NCI-H2196 (cell line): ENCODE results near the gene TMEM253.

ENCODE experiments used
- DNase-seq: peaks from one replicate; lab custom pipeline; 2025; ENCODE audit not compliant: unreplicated experiment; lab: John Stamatoyannopoulos, UW

The TMEM253 gene

DNA sequence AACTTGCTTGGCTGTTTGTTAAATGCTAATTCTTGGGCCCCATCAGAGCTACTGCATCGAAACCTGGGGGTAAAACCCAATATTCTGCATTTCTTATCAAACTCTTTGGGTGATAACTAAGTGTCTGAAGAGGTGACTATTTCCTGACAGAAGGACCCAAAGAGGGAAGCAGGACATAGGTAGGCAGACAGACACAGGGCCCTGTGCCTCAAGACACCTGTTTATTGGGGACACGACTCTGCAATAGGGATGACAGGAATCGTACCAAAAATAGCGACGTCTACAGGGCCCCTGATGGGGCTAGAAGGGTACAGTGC, 11.0 kb upstream of the TMEM253 start:
- DNase-seq, result no peak

DNA sequence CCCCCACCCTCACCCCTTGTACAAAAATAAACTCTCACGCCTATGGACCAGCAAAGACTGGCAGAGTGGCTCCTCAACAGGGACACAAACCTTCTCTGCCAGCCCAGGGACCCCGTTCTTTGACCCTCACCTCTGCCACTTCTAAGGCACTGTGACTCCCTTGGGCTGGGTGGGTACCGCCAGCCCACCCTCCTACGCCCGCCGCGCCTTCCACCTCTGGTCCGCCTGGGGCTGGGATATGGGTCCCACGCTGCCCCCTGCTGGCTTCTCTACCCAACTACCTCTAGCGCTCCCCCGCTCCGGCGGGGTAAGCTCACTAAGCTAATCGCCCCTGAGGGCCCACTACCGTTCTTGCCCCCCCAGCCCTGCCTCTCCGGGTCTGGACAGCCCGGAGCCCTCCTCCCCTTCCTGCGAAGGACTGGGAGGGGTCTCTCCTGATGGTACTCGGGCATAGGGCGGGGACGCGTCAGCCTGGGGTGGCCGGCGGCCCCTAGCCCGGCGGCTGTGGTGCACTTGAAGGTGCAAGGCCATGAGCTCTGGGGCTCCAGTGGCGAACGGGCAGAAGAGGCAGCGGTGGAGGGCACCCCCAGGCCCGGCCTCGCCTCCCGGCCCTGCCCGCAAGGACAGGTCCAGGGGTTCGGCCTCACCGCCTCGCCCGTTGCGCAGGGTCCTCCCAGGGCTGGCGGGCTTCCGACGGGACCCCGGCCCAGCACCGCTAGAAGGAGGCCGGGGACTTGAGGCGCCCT, 10.5 kb upstream of the TMEM253 start:
- DNase-seq, result no peak

DNA sequence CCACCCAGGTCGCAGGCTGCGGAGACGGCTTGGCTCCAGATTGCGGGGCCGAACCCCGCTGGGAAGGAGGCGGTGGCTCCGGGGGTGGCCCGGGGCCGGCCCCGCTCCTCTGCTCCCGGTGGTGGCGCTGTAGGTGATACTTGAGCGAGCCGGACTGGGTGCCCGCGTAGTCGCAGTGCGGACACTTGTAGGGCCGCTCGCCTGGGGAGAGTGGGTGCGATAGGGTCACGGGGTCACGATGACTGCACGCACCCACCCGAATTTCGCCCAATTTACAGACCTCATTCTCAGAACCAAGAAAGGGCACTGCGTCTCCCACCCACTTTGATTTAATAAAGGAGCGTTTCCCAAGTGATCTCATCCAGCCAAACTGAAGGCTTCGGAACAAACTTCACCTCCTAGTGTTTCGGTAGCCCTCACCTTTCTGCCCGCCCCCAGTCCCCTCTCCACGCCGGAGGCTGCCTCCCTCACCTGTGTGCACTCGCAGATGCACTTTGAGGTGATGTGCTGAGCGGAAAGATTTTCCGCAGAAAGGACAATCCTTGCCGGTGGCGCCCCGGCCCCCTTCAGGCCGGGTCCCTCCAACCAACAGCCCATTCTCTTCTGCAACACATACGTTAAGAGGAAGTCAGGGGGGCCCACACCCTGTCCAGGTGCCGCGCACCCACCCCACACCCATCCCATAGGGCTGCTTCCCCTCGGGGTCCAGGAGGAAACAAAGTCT, 9.8 kb upstream of the TMEM253 start:
- no peak for DNase-seq

DNA sequence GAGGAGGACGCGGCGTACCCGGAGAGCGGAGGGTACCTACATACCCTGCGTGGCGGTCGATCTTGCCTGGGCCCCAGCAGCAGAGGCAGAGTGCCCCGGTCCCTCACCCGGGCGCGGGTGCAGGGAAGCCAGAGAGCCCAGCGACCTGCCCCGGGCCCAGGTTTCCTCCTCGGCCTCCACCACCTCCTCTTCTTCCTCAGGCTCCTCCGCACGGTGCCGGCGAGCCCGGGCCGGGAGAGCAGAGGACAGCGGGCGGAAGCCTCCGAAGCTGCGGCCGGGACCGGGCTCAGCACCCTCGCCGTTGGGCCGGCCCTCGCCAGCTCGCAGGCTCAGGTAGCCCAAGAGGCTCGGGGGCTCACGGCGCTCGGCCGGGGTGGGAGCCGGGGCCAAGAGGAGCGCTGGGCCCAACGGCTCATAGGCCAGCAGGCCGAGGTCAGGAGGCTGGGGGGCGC, 9.0 kb upstream of the TMEM253 start:
- no peak for DNase-seq

DNA sequence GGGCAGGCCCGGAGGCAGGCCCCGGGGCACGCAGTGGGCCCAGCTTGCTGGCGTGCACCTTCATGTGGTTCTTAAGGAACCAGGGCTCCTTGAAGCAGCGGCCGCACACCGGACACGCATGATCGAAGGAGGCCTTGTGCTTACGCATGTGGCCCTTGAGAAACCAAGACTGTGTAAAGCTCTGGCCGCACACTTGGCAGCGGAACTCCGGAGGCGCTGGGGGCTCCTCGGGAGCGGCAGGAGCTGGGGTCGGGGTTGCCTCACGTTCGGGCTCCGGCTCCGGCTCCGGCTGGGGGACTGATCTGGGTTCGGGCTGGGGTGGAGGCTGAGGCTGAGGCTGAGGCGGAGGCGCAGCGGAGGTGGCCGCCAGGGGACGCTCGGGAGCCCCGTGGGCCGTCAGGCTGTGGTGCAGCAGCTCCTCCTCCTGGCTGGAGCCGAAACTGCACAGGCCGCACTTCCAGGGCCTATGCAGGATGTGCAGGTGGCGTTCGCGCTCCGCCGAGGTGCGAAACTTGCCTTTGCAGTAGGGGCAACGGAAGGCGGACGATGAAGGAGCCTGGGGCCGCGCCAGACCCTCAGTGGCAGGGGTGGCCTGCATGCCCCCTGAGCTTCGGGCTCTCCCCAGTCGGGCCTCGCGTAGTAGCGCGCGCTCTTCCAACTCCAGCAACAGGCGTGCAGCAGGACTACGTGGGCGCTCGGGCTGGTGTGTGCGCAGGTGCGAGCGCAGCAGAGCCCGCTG, 8.4 kb upstream of the TMEM253 start:
- peak; percentile 42 for DNase-seq

DNA sequence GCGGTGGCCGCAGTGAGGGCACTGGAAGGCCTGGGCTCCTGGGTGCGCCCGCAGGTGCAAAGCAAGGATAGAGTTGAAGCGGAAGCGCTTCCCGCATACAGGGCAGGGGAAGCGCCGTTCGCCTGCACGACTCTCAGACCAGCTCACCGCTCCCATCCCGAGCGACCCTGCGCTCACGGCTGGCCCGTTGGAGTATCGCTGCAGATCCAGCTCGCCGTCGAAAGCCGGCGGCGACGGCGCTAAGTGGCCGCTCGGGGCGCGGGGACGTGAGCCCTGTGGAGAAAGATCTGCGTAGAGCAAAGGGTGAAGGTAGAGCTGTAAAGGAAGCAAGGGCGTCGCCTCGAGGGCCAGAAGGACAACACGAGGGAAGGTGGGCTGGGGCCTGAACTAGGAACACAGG, 7.8 kb upstream of the TMEM253 start:
- DNase-seq, result no peak

DNA sequence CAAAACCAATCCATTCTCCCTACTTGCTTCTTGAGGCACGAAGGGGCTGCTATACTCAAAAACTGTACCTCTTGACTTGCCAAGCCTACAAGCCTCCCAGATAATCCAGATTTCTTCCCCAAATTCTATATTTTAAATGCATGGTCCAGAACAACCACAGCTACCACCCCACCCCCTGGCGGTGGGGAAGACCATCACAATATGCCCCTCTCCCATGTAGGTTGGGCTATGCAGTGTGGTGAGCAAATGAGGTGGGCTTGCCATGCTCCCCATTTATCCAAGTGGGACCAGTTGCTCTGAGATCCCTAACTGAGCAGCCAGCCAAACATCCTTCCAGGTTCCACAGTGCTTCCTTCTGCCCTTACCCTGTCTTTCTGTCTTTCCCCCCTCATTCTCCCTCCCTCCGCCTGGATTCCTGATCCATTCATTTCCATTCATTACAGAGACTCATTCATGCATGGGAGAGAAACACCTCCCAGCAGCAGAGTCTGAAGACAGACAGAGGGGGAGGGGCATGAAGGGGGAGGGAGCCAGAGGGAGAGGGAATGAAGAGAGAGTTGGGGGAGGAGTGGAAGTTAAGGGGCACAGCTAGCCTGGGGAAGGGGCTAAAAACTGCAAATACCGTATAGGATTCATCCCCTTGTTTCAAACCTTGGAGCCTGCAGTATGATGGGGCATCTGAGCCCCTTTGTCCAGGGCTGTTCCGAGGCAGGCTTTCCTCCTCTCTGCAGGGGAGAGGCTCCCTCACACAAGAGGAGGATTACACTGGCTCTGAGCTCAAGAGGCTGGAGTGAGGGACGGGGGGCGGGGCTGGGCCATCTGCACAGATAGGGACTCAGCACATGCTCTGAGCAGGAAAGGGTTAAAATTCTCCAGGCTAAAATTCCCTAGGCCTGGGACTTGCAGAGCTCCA, 6.8 kb upstream of the TMEM253 start:
- DNase-seq, result peak; percentile 56

DNA sequence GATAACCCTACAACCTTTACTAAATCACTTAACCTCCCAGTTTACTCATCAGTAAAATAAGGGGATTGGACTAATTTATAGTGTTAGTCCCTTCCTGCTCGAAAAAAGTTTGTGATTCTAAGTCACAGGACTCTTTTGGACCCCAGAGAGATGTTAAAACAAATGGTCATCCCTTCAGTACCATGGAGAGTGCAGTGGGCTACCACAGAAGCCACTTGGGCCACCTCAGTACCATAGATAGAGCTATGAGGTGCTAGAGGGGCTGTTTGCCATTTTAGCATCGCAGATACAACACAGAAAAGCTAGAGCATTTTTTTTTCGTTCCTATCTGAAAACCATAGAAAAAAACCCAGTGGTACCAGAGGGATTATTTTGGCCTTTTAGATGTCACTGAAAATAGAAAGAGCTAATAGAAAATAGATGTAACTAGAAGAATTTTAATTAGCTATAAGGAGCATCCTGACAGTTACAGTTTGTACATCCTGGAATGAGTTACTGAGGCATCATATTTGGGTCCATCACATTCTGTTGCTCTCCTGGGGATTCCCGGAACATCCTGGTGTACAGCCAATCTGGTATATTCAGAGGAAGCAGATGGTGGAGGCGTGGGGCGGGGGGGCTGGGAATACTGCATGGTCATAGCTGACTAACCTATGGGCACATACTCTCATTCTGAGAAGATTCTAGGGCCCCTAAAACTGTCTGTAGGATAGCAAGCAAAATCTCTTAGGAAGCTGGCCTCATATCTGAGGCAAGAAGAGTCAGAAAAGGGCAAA, 5.2 kb upstream of the TMEM253 start:
- no peak for DNase-seq

DNA sequence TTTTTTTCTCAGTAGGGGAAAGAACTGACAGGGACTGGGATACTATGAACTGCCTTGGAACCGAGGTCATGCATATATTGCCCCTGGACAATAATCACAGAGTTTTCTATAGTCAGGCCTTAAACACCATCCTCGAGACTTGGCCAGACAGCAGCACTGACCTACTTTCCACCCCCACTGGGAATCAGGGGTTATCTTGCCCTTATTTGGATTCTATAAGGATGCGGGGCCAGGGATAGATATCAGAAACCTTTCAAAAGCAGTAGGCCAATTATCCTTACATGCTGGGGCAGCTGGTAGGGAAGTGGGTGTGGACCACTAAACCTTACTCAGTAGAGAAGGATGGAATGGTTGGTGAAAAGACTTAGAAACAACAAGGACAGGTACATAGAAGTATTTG, 4.4 kb upstream of the TMEM253 start:
- no peak for DNase-seq

DNA sequence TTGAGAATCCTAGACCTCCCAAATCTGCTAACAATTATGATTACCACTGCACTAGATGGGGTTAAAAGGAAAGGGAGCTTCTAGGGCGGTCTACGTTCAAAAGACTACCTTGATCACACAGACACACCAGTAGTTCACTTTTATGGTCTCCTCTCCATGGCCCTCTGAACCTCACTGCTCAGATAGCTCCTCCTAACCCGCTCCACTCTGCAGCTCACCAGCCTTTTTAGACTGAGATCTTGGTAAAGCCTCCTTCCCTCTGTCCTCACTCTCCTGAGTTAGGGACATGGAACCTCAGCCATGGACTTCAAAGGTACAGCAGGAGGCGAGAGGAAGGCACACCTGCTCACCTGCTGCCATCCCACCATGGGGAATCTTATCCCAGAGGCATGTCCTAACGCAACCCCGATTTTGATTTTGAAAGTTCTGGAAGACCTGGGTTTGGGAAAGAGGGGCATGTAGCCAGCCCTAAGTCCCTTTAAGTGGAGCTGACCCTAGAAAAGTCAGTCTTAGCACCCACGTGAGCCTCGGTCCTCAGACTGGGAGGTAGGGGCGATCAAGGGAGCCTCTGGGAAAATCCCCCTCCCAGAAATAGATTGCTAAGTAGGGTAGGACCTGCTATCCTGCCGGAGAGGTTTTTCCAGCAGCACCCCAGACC, 3.8 kb upstream of the TMEM253 start:
- no peak for DNase-seq

DNA sequence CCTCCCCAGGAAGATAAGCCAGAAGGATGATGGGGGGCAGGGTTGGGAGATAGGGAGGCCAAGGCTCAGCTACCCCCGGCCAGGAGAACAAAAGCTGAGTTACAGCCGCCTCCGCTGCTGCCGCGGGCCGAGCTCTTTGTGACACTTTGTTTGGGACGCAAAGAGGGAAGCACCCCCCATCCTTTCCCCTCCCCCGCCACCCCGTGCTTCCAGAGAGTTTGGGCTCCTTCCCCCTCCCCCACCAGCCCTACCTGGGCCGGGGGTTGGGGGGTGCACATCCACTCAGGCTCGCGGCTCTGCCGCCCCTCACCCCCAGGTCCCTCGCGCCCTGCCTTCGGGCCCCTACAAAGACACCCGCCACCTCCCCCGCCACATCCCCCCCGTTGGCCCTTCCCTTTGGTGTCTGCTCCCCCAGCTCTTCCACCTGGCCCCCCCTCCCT, 3.2 kb upstream of the TMEM253 start:
- DNase-seq, result peak; percentile 30

DNA sequence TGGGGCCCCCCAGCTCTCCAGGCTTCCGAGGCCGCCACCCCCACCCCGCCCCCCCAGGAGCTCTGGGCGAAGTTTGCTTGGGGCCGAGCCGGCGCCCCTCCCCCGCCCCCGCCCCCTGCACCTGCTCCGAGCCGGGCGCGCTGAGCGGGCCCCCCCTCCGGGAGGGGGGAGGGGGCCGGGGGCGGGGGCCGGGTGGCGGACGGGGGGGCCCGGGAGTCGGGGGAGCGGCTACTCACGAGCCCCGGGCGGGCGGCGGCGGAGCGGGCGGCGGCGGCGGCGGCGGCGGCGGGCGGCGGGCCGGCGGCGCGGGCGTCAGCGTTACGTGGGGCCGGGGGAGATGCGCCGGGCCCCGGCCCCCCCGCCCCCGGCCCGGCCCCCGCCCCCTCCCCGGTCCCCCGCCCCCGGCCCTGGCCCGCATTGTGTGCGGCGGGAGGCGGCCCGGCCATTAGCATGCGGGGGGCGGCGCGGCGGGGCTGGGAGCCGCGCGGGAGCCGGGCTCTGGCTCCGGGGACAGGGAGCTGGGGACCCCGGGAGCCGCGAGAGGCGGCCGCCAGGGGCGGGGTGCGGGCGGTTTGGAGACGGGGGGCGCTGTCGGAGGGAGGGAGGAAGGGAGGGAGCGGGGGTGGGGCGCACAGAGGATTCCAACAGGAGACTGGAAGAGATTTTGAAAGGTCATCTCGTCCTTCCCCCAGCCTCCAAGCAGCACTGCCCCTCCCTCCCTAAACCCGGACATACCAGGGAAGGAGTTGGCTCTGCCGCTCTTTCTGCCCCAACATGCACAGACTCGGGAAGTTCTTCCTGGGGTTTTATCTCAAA, 2.6 kb upstream of the TMEM253 start, which contains the start of gene ZNF219:
TSS of gene ZNF219 (minus strand) at position 580 of the 816 bp plus-strand sequence. CDS start 5,064 bp downstream, outside the sequence.
- DNase-seq, result peak; percentile 53

DNA sequence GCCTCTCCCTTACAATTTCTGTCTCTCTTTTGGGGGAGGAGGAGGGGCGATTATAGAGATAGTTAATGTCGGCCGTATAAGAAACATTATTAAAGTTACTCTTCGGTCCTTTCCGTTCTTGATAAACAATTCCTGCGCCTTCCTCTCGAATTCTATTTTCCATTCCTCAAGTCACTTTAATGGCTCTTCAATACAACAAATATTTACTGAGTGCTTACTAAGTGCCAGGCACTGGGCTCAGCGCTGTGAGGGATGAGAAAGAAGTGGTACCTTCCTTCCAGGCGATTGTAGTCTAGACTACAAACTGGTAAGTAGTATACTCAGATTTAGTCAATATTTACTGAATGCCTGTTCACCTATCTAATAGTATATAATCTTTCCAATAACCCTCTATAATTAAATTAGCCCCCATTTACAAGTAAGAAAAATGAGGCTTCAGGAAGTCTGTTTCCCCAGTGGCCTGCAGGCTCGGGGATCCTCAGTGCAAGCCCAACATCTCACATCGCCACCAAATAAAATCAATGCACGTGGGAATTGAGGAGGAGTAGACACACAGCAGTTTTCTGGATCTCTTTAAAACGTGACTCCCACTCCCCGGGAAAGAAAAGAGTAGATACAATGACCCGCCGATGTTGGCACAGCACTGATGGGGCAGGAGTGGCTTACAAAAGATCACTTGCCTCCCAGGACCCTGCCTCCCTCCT, 1.8 kb upstream of the TMEM253 start:
- no peak for DNase-seq

DNA sequence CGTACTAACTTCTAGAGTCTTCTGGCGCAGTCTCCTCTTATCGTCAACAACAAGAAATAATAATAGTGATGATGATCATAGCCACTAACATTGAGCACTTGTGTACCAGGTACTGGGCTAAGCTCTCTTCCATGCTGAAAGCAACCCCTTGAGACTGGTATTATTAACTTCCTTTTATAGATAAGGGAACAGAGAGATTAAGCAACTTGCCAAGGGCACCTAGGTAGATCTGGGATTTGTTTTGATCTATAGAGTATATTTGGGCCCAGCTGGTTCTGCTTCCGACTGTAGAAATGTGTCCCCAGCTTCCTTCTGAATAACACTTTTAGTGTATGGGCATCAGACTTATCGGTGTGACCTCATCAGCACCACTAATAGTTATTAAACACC, 1.3 kb upstream of the TMEM253 start:
- no peak for DNase-seq

DNA sequence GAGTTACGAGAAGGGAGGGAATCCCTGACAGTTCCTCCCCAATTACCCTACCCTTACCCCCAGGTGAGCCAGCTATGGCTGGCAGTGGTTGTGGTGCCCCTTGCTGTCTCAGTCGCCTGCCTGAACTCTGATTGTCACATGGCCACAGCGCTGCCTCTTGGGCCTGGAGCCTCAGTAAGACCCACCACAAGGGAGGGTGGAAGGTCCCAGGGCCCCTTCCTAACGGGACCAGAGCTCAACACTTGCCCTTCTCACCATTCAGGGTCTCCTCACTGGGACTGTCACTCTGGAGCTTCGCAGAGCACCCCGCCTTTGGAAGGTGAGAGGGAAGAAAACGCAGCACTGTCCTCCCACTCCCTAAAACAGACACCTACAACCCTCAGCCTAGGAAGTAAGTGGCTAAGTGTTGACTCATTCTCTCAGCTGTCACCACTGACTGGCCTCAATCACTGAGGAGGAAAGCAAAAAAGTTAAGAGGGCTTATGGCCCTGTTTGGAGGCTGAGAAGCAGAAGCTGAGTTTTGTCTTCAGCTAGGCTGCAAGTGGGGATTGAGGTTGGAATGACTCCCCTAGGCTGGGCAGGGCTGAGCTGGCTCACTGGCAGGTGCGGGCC, 1.0 kb downstream of the TMEM253 start:
- no peak for DNase-seq

DNA sequence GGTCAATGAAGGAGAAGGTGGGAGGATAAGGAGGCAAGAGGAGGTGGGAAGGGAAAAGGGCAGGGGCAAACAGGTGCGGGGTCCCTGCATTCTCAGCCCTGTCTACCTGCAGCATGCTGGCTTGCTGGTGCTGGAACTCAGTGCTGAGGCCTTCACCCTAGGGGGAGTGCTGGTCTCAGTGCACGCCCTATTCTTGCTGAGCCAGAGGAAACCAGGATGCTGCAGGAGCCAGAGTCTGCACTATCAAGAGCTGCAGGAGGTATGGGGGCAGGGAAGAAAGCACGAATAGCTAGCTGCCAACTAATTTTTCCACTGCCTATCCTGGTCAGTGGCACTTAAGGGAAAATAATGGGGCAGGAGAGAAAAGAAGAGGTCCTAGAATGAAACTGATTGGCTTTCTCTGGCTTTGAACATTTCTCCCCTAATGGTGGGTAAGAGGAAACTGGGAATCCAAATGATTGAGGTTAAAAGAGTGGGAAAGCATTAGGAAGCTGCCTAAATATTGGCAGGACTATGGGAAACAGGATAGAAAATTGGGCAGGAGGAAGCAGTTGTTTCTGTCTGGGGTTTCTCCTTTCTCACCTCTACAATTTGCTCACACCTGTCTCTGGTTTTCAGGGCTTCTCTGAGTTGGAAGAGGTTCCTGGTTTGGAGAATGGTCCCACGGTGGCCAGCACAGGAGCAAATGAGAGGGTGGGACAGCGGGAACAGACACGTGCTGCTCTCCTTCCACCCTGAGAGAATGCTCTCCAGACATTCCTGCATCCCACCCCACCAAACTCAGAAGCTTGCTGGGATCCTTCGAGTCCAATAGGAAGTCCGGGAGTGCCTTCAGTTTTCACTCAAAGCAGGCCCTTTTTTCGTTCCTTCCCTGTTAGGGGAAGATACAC, 1.9 kb downstream of the TMEM253 start:
- DNase-seq, result peak; percentile 24

DNA sequence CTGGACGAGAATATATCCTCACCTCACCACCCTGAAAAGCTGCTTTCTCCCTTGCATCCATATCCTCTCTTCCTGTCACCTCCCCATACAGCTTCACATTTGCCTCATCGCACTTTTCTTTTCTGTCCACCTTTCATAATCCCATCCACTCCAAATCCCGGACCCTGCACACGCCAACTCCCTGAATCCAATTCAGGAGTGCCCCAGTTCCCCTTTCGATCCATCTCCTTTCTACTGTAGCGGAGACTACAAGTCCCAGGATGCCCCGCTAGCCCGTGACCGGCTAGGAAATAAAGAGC, 2.5 kb downstream of the TMEM253 start:
- no peak for DNase-seq
